Transverse colon (tissue), 4 donors: ENCODE data around the gene FAM120AOS. TPM values are rescaled to one million over a fixed set of nuclear protein-coding genes. Genes with fewer than 3 reads are reported as not detected.

Experiments
- DNase-seq: peaks from one replicate; pipeline ENCODE4 v3.0.0-alpha.2; 2019
- H3K27ac ChIP-seq, 4 donors: fragments of 200-600 bp; sonication (generic); 2 replicates each; pipeline ENCODE4 v1.5.1; 2016 to 2018; ENCODE audit warnings: inconsistent platforms in 4 of 4
- H3K27me3 ChIP-seq: fragments of 200-600 bp; sonication (generic); 2 replicates; pipeline ENCODE4 v1.5.1; 2017; ENCODE audit warnings: inconsistent platforms
- H3K36me3 ChIP-seq, 4 donors: fragments of 200-600 bp; sonication (generic); 2 replicates each; pipeline ENCODE4 v1.5.1; 2017 to 2019; ENCODE audit warnings: inconsistent platforms in 4 of 4
- H3K4me1 ChIP-seq, 4 donors: fragments of 200-600 bp; sonication (generic); 2 replicates each; pipeline ENCODE4 v1.5.1; 2017 to 2020; ENCODE audit warnings: inconsistent platforms in 4 of 4
- H3K4me3 ChIP-seq, 4 donors: fragments of 200-600 bp; sonication (generic); 1 replicate in 1 of 4; 2 replicates in 3 of 4; pipeline versions ENCODE4 v1.5.1 to v1.6.1; 2017 to 2019; ENCODE audit warnings: inconsistent platforms in 4 of 4
- H3K9me3 ChIP-seq, 2 donors: fragments of 200-600 bp; sonication (generic); 2 replicates each; pipeline ENCODE4 v1.5.1; 2017 to 2019; ENCODE audit warnings: inconsistent platforms in 2 of 2
- EP300 ChIP-seq: sonication (generic); formaldehyde crosslinking; IDR thresholded peaks from one replicate; pipeline ENCODE4 v1.6.1; 2017; ENCODE audit warnings: antibody characterized with exemption, low read depth
- POLR2A ChIP-seq: fragments of 450-650 bp; IDR thresholded peaks from one replicate; pipeline ENCODE4 v1.6.1; 2016; ENCODE audit warnings: antibody characterized with exemption, mild to moderate bottlenecking, moderate library complexity
- POLR2AphosphoS5 ChIP-seq, 3 donors: sonication (generic); formaldehyde crosslinking; IDR thresholded peaks; one replicate each; pipeline ENCODE4 v1.6.1; 2016; ENCODE audit warnings: antibody characterized with exemption in 3 of 3
- WGBS, 2 donors: methylation state at CpG; one replicate each; pipeline ENCODE4 v1.1.5; 2018; ENCODE audit warnings: low coverage in 1 of 2; 5-methylcytosine and 5-hydroxymethylcytosine counted together
- in situ Hi-C, 4 donors: fragments of 200-750 bp; cut with MboI; loops; one replicate each; pipeline versions ENCODE4 v1.15.0 to v1.15.1; 2017; ENCODE audit warnings: low sequenced_read_pairs in 3 of 4, low pct_ligation_motif_present in 1 of 4, low pct_unique_long_range_greater_than_20kb in 1 of 4
- intact Hi-C: fragments of 100-400 bp; cut with DNase I; formaldehyde crosslinking; loops from one replicate; pipeline ENCODE4 v1.15.1; 2023; ENCODE audit warnings: low total_unique reads
- small RNA-seq, 4 donors: library from RNA; depleted of rRNA; stranded (forward); fragments of <200 nt; gene quantifications; one replicate each; pipeline ENCODE3, GENCODE V24; 2016
- total RNA-seq, 4 donors: library from RNA; depleted of rRNA; stranded (reverse); fragments of >200 nt; gene quantifications; one replicate each; pipeline ENCODE4 v1.1.0, GENCODE V29; 2016
- TF ChIP-seq, protein P1 (sequence below), 5 experiments: fragments of 200-600 bp in 3 of 5; fragments of 450-650 bp in 2 of 5; sonication (generic) in 3 of 5; IDR thresholded peaks; 1 replicate in 2 of 5; 2 replicates in 3 of 5; pipeline ENCODE4 v1.5.1; 2016 to 2017; ENCODE audit warnings: antibody characterized with exemption in 5 of 5, inconsistent platforms in 3 of 5, mild to moderate bottlenecking in 2 of 5, moderate library complexity in 1 of 5

The FAM120AOS gene
- total RNA-seq, 4 donors from 2014 or later, result 68.9 to 108 (median 86.4) TPM

DNA sequence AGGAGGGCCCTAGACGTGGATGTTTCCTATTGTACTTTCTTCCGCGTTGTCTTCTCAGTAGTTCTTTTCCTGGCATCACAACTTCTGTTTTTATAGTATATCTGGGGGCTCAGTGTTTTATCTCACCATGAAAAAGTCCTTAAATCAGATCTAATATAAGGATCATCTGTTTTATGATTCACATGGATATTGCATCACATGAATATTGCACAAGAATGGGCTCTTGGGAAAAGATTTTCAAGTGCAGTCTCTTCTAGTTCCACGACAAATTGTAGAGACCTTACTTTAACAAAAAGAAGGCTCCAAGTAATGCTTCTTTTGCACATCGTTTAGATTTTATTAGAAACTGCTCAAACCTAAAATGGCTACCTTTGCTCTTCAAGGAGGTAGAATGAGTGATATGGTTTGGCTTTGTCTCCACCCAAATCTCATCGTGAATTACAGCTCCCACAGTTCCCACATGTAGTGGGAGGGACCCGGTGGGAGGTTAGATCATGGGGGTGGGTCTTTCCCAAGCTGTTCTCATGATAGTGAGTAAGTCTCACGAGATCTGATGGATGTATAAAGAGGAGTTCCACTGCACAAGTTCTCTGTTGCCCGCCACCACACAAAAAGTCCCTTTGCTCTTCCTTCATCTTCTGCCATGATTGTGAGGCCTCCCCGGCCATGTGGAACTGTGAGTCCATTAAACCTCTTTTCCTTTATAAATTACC, 55.6 kb downstream of the FAM120AOS start:
- no peak overlapping the region for H3K27ac ChIP-seq
- TF ChIP-seq, protein P1, sequence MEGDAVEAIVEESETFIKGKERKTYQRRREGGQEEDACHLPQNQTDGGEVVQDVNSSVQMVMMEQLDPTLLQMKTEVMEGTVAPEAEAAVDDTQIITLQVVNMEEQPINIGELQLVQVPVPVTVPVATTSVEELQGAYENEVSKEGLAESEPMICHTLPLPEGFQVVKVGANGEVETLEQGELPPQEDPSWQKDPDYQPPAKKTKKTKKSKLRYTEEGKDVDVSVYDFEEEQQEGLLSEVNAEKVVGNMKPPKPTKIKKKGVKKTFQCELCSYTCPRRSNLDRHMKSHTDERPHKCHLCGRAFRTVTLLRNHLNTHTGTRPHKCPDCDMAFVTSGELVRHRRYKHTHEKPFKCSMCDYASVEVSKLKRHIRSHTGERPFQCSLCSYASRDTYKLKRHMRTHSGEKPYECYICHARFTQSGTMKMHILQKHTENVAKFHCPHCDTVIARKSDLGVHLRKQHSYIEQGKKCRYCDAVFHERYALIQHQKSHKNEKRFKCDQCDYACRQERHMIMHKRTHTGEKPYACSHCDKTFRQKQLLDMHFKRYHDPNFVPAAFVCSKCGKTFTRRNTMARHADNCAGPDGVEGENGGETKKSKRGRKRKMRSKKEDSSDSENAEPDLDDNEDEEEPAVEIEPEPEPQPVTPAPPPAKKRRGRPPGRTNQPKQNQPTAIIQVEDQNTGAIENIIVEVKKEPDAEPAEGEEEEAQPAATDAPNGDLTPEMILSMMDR (IDR thresholded peaks at IDR 0.05), result no peak
- TF ChIP-seq POLR2A (no peak), POLR2AphosphoS5 (IDR thresholded peaks at IDR 0.05) (no peak), EP300 (no peak)
- no peak overlapping the region for H3K4me3 ChIP-seq
- WGBS, 2 donors, result 66 to 79% methylated on average over 10 of the region's 10 CpGs
- intact Hi-C loops, result no loop called here
- no peaks in the 10 kb centered on the region for H3K4me1 ChIP-seq
- no peaks in the 10 kb centered on the region for H3K9me3 ChIP-seq
- no peaks in the 10 kb centered on the region for H3K36me3 ChIP-seq
- no peaks in the 10 kb centered on the region for H3K27me3 ChIP-seq
- in situ Hi-C loops, result no loop called here
- no peak for DNase-seq

Small RNA genes within 50 kb of the gene (small RNA-seq; reads per million reads assigned to genes)
- 0 reads per million in 4 donors for gene RF00019

Other genes with a start within 250 kb of the FAM120AOS start
- gene FAM120A, start 1.9 kb downstream of the FAM120AOS start, total RNA-seq, result 100 to 1,000 TPM; 122 to 244 (median 180) TPM
- 10 to 100 TPM; 21.1 to 38.2 (median 21.3) TPM for gene PHF2, start 123.0 kb upstream of the FAM120AOS start, total RNA-seq